IgD-negative memory B cell (primary cell): ENCODE results near the gene SHC4. TPM values are rescaled to one million over a fixed set of nuclear protein-coding genes. Genes with fewer than 3 reads are reported as not detected.

Experiments used
- H3K27ac Mint-ChIP-seq, 3 donors: one replicate each; pipeline ENCODE4 v1.8.0; 2020 to 2022; ENCODE audit warnings: mild to moderate bottlenecking in 3 of 3, mixed read lengths in 3 of 3, moderate library complexity in 1 of 3
- H3K27me3 Mint-ChIP-seq: one replicate; pipeline ENCODE4 v1.8.0; 2021; ENCODE audit warnings: mixed read lengths
- H3K36me3 Mint-ChIP-seq: one replicate; pipeline ENCODE4 v1.8.0; 2020; ENCODE audit warnings: mild to moderate bottlenecking, mixed read lengths
- H3K4me1 Mint-ChIP-seq, 3 donors: one replicate each; pipeline ENCODE4 v1.8.0; 2020 to 2022; ENCODE audit warnings: mixed read lengths in 3 of 3, mild to moderate bottlenecking in 1 of 3
- H3K4me3 Mint-ChIP-seq, 4 donors: one replicate each; pipeline ENCODE4 v1.8.0; 2020 to 2022; ENCODE audit warnings: mild to moderate bottlenecking in 4 of 4, mixed read lengths in 4 of 4, moderate library complexity in 3 of 4
- H3K9me3 Mint-ChIP-seq, 3 donors: one replicate each; pipeline ENCODE4 v1.8.0; 2020 to 2021; ENCODE audit warnings: mixed read lengths in 3 of 3, mild to moderate bottlenecking in 1 of 3
- polyA plus RNA-seq: library from polyadenylated mRNA; unstranded; fragments of 300-500 nt; fragmentation: Illumina TruSeq; gene quantifications from one replicate; pipeline ENCODE4 v1.2.3, GENCODE V29; 2021

SHC4 gene
- polyA plus RNA-seq, 1 donor from 2014 or later, result not detected

DNA sequence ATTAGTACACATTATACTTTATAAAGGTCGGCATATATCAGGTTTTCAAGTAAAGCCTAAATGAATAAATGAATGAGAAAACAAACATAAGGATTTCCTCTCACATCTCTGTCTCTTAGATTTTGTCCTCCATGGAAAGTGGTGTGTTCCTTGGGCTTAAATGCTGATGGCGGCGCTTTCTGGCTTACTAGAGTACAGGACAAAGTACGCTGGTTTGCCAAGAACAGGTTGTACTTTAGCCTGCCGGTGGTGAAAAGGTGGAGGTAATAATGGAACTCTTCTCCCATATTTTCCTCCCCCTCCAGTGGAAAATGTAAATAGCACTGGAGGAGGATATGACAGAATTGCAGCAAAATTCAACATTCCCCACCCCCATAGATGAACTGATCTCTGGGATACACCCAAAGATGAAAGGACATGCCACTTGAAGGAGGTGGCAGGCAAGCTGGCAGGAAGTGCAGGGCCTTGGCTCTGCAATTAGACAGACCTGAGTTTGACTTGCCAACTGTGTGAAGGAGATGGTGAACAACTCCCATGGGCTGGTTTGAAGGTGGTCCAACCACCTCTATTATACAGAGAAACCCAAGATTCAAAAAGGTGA, 182.1 kb downstream of the SHC4 start:
- Mint-ChIP-seq H3K27me3 (no peaks in the 10 kb centered on the region), H3K27ac (peak overlapping the region in 1 of 3 donors; percentile 39), H3K4me3 (no peak overlapping the region), H3K9me3 (no peaks in the 10 kb centered on the region), H3K36me3 (peaks cover 12% of the 10 kb centered on the region), H3K4me1 (no peaks in the 10 kb centered on the region)

DNA sequence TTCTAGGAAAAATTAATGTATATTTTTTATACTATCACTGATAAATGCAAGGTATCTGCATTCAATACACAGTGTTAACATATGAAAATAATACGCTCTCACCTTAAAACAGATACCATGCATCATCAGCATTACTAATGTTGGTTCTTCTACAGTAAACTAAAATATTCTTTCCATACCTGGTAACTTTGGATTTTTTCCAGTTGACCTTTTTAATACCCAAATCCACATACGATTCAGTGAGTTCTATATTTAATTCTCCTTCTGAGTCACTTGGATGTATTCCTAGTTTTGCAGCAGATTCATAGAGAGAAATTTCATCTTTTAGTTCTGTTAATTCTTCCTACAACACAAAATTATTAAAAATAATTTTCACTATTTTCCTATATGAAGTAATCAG, 182.7 kb downstream of the SHC4 start:
- H3K9me3 Mint-ChIP-seq, result no peaks in the 10 kb centered on the region
- no peak overlapping the region for H3K4me3 Mint-ChIP-seq
- no peaks in the 10 kb centered on the region for H3K27me3 Mint-ChIP-seq
- H3K36me3 Mint-ChIP-seq, result peaks cover 9% of the 10 kb centered on the region
- H3K4me1 Mint-ChIP-seq, result no peaks in the 10 kb centered on the region
- H3K27ac Mint-ChIP-seq, result no peak overlapping the region

DNA sequence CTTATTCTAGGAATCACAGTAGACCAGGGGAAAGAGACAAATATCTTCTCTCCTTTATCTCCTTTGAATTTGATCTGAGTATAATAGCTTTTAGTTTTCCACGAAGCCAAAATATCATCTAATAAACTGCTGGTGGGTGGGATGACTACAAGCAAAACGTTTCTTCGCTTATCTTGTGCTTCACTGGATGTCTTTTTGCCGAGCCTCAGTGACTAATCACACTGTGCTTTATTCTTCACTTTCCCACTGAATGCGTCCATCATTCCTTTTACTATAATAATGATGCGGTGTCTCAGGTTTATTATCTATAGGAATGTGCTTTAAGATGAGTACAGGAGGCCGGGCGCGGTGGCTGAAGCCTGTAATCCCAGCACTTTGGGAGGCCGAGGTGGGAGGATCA, 185.4 kb downstream of the SHC4 start:
- peaks cover 0 to 4% (median 0%) of the 10 kb centered on the region in 3 donors for H3K4me1 Mint-ChIP-seq
- peaks cover 18% of the 10 kb centered on the region for H3K36me3 Mint-ChIP-seq
- H3K9me3 Mint-ChIP-seq, result peaks cover 0 to 10% (median 0%) of the 10 kb centered on the region in 3 donors
- H3K27me3 Mint-ChIP-seq, result no peaks in the 10 kb centered on the region
- no peak overlapping the region for H3K4me3 Mint-ChIP-seq
- H3K27ac Mint-ChIP-seq, result no peak overlapping the region

DNA sequence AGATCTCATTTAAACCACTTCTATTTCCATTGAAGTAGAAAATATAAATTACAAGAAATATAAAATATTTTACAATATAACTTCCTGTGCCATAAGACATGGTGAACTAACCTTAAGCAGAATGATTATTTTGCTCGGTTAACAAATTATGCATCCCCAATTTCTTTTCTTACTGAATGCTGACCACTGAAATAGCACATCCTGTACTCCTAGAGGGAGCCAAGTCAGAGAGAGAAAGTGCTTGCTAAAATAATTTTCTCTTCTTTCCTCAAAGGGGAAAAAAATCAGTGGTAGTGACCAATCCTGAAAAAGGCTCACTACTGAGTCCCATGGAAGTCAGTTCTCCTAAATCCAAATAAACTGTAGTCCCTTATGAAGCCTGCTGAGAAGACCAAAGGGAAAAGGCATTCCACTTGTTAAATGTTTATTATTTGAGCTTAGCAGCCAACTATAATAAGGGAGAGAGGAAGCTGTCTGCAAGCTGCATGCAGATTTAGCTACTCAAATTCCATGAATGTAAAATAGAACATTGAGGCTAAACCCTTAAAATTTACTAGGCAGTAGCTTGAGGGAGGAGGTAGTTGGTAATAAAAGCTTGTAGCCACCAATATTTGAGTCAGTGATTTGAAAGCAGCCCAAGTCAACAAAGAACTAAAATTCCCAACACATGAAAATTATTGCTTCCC, 185.9 kb downstream of the SHC4 start:
- Mint-ChIP-seq H3K4me3 (no peak overlapping the region), H3K36me3 (peaks cover 20% of the 10 kb centered on the region), H3K27ac (no peak overlapping the region), H3K9me3 (peaks cover 0 to 10% (median 0%) of the 10 kb centered on the region in 3 donors), H3K27me3 (no peaks in the 10 kb centered on the region), H3K4me1 (peaks cover 0 to 4% (median 0%) of the 10 kb centered on the region in 3 donors)

DNA sequence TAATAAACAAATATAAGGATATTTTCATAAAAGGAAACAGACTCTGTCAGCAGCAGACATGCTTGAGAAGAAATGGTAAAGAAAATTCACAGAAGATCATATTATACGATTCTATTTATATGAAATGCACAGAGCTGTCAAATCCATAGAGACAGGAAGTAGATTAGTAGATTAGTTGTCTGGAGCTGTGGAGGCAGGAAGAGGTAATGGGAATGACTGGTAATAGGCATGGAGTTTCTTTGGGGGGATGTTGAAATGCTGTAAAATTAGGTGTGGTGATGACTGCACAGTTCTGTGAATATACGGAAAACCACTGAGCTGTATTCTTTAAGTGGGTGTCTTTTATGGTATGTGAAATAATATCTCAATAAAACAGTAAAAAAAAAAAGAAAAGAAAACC, 188.2 kb downstream of the SHC4 start:
- peaks cover 20% of the 10 kb centered on the region for H3K36me3 Mint-ChIP-seq
- no peak overlapping the region for H3K27ac Mint-ChIP-seq
- peaks cover 0 to 10% (median 0%) of the 10 kb centered on the region in 3 donors for H3K9me3 Mint-ChIP-seq
- peaks cover 0 to 4% (median 0%) of the 10 kb centered on the region in 3 donors for H3K4me1 Mint-ChIP-seq
- H3K27me3 Mint-ChIP-seq, result no peaks in the 10 kb centered on the region
- no peak overlapping the region for H3K4me3 Mint-ChIP-seq

DNA sequence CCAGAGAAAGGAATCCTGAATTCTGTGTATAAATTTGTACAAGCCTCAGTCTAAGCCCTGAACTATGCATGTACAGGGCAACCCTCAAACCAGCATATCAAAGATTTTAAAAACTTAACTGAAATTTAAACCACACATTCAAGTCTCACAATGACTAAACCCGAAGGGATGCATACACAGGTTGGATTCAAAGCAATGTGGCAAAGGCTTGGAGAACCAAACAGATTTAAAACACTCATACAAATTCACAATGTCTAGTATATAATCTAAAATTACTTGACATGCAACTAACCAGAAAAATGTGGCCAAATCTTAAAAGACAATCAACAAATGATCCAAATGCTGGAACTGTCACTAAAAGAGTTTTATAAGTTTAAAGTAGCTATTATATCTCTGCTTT, 189.2 kb downstream of the SHC4 start:
- Mint-ChIP-seq H3K27ac (no peak overlapping the region), H3K9me3 (peaks cover 0 to 10% (median 0%) of the 10 kb centered on the region in 3 donors), H3K36me3 (peaks cover 17% of the 10 kb centered on the region), H3K27me3 (no peaks in the 10 kb centered on the region), H3K4me1 (peaks cover 0 to 6% (median 0%) of the 10 kb centered on the region in 3 donors), H3K4me3 (no peak overlapping the region)

Other genes starting within 250 kb of the SHC4 start
- gene CEP152, start 152.8 kb downstream of the SHC4 start, polyA plus RNA-seq, result 8.4 TPM
- gene EID1, start 85.8 kb downstream of the SHC4 start, polyA plus RNA-seq, result 140 TPM
- 31.5 TPM for gene SECISBP2L, start 82.5 kb upstream of the SHC4 start, polyA plus RNA-seq
- 27.3 TPM for gene COPS2, start 191.7 kb upstream of the SHC4 start, polyA plus RNA-seq
- gene GALK2, start 206.3 kb upstream of the SHC4 start, polyA plus RNA-seq, result 16.2 TPM